Uterus (tissue), 2 donors: ENCODE data around the gene ORC4.

ENCODE experiments used
- POLR2A ChIP-seq, 2 donors: fragments of 450-650 bp; IDR thresholded peaks; one replicate each; pipeline ENCODE4 v1.6.1; 2016; ENCODE audit warnings: antibody characterized with exemption in 2 of 2, mild to moderate bottlenecking in 1 of 2, moderate library complexity in 1 of 2
- TF ChIP-seq, protein P1 (sequence below), 4 experiments: fragments of 200-600 bp in 2 of 4; fragments of 450-650 bp in 2 of 4; sonication (generic) in 2 of 4; IDR thresholded peaks; one replicate each; pipeline ENCODE4 v1.5.1; 2016 to 2019; ENCODE audit warnings: antibody characterized with exemption in 4 of 4, mild to moderate bottlenecking in 2 of 4, moderate library complexity in 1 of 4

DNA sequence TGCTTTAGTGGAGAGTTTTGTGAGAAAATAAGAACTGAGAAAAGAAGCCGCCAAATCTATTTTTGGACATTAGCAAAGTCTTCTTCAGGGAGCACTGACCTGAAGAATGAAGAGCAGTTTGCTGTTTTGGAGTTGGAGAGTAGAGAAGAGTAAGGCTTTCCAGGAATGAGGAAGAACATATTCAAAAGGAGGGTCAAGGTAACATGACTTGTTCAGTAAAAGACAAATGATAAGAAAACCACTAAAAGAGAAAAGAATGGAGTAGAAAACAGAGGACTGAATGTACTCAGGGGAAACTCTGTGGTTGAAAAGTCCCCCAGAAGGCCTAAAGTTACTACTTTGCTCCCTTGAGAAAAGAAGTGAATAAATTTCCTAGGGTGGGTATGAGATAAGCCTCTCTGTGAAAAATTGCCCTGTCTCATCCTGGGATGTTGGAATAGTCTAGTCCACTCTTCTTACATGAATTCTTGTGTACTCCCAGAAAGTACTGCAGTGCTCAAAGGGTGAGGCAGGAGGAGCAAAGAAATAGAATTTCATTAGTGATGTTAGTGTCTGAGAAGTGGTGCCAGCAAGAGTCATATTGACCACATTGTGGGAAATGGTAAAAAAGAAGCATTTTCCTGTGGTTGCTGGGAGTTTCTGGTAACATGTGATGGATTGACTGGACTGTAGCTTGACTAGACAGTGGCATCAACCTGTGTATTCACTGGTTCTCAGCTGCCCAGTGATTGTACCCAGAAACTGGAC, 28.1 kb upstream of the ORC4 start:
- TF ChIP-seq, protein P1, sequence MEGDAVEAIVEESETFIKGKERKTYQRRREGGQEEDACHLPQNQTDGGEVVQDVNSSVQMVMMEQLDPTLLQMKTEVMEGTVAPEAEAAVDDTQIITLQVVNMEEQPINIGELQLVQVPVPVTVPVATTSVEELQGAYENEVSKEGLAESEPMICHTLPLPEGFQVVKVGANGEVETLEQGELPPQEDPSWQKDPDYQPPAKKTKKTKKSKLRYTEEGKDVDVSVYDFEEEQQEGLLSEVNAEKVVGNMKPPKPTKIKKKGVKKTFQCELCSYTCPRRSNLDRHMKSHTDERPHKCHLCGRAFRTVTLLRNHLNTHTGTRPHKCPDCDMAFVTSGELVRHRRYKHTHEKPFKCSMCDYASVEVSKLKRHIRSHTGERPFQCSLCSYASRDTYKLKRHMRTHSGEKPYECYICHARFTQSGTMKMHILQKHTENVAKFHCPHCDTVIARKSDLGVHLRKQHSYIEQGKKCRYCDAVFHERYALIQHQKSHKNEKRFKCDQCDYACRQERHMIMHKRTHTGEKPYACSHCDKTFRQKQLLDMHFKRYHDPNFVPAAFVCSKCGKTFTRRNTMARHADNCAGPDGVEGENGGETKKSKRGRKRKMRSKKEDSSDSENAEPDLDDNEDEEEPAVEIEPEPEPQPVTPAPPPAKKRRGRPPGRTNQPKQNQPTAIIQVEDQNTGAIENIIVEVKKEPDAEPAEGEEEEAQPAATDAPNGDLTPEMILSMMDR (IDR thresholded peaks at IDR 0.05) = no peak
- TF ChIP-seq POLR2A (IDR thresholded peaks at IDR 0.05) = no peak
